ENCODE measurements around the gene ABCA4. TPM values are rescaled to one million over a fixed set of nuclear protein-coding genes. Genes with fewer than 3 reads are reported as not detected.

Gene ABCA4
- total and polyA plus RNA-seq, 2 of the 8 experiments (the other 6 are each of a cell fraction or from before 2014, with no cell fraction given): 0.06 TPM; not detected in 1

- Histone ChIP-seq H4K91ac (replicated peaks; ENCODE audit: insufficient read length, low read length) (no peak overlapping the region), H3K9ac (replicated peaks in 1 of 4; ENCODE audit: extremely low read depth in 1 of 4, low read depth in 3 of 4, low read length in 3 of 4) (no peak overlapping the region), H4K20me1 (replicated peaks in 1 of 2; ENCODE audit: control insufficient read depth in 1 of 2, insufficient read depth in 2 of 2, low read length in 2 of 2) (no peaks in the 10 kb centered on the region), H3K27ac (ENCODE audit: low read depth, low read length) (no peak overlapping the region), H2BK5ac (ENCODE audit: low read depth, low read length) (no peak overlapping the region), H3K27me3 (replicated peaks in 1 of 4; ENCODE audit: control insufficient read depth in 3 of 4, extremely low read depth in 1 of 4, insufficient read depth in 3 of 4, low read length in 3 of 4) (peaks cover 0 to 13% (median 6%) of the 10 kb centered on the region in 4 experiments; a peak in 3 of 7 replicates), H3K18ac (ENCODE audit: extremely low read depth, low read length) (no peak overlapping the region), H2AFZ (ENCODE audit: low read length) (no peak overlapping the region), H3K23ac (ENCODE audit: insufficient read length) (no peak overlapping the region), H3K79me1 (ENCODE audit: low read depth, low read length) (no peaks in the 10 kb centered on the region), H3K23me2 (ENCODE audit: low read depth, low read length) (no peaks in the 10 kb centered on the region), H3K79me2 (ENCODE audit: control insufficient read depth in 1 of 2, insufficient read depth in 2 of 2, low read length in 2 of 2) (no peaks in the 10 kb centered on the region), H3K4ac (replicated peaks; ENCODE audit: insufficient read length, low read depth, low read length) (no peak overlapping the region), H2BK120ac (replicated peaks; ENCODE audit: low read depth, low read length) (no peak overlapping the region), H3K4me1 (replicated peaks in 1 of 4; ENCODE audit: control insufficient read depth in 3 of 4, insufficient read depth in 4 of 4, low read length in 3 of 4) (peaks cover 8 to 23% (median 15%) of the 10 kb centered on the region in 4 experiments), H4K8ac (ENCODE audit: extremely low read depth, insufficient read depth, low read length) (no peak overlapping the region), H2BK20ac (ENCODE audit: low read length) (no peak overlapping the region), H3K56ac (replicated peaks; ENCODE audit: insufficient read length, low read depth, low read length) (no peak overlapping the region), H4K5ac (ENCODE audit: insufficient read length, low read depth, low read length) (no peak overlapping the region), H2BK12ac (ENCODE audit: low read depth, low read length) (no peak overlapping the region), H3K4me3 (ENCODE audit: extremely low read depth in 1 of 4, insufficient read depth in 2 of 4, low read depth in 3 of 4, low read length in 4 of 4) (no peak overlapping the region), H3K36me3 (ENCODE audit: control insufficient read depth in 2 of 4, insufficient read depth in 4 of 4, low read length in 3 of 4) (no peaks in the 10 kb centered on the region), H2AK5ac (ENCODE audit: low read depth, low read length) (no peak overlapping the region), H3K14ac (ENCODE audit: insufficient read length) (no peak overlapping the region), H2BK15ac (ENCODE audit: low read length) (no peak overlapping the region), H3K4me2 (ENCODE audit: insufficient read depth in 1 of 2, low read depth in 2 of 2, low read length in 2 of 2) (no peak overlapping the region), H3K9me3 (ENCODE audit: insufficient read depth in 2 of 2, low read depth in 1 of 2, low read length in 1 of 2) (no peaks in the 10 kb centered on the region)
- ChIA-PET POLR2A (ENCODE audit: partially characterized antibody) (no interaction called here), CTCF (ENCODE audit: partially characterized antibody) (interaction anchor here (1.0 to 38.0 kb wide), 8 partner anchors 10 to 317 kb away, joined by 3 to 807 read pairs (median 6); no protein-coding TSS in a partner anchor)
- FAIRE-seq (no peak), DNase-seq (ENCODE audit: low read depth in 1 of 2, low spot score in 2 of 2) (no peak)
- no peak for TF ChIP-seq SP4 (IDR thresholded peaks at IDR 0.05; ENCODE audit: low read length)
- TF ChIP-seq MAX (IDR thresholded peaks at IDR 0.05): no peak
- WGBS, 2 experiments (ENCODE audit: extremely low coverage in 1 of 2, insufficient coverage in 1 of 2, insufficient read length in 1 of 2, insufficient replicate concordance in 2 of 2, low coverage in 1 of 2, low lambda C conversion rate in 2 of 2, missing lambda C conversion rate in 1 of 2): 90% methylated on average over 6 of the region's 6 CpGs; no CpG with 5 or more reads in 1 of the 2 experiments
Measured at GRCh38 chr1:94017155-94017829, 103.7 kb downstream of the ABCA4 start.
